Stimulated activated naive CD4-positive, alpha-beta T cell treated with Interleukin-2 at 50 U/mL for 16 hours (primary cell): ENCODE data around the gene POM121.
"Not testable (repeated sequence)": the region's sequence is repeated elsewhere in the genome, so short reads cannot be mapped to it uniquely, and the experiment has no call there.

Experiments
- DNase-seq: peaks from one replicate; lab custom pipeline; 2025; lab: John Stamatoyannopoulos, UW

POM121 gene

DNA sequence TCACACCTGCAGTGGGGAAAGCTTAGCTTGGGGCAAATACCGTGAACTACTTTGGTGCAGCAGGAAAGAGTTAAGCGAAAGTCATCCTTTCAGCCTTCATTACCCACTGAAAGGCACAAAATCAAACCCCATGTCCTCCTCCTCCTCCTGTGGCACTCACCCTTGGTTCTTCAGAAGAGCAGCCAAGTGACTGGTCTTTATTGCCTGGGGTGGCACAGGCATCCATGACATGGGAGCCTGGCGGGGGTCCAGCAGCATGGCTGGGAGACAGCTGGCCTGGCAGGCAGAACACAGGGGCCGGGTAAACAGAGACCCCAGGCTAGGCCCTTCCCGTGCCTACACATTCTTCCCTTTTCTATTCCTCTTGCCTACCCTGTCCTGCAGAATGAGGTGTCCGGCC, 24.8 kb downstream of the POM121 start:
- not testable (repeated sequence) for DNase-seq

GRCh38 chr7:72950432-72950831, 25.5 kb downstream of the POM121 start:
- DNase-seq: not testable (repeated sequence)

DNA sequence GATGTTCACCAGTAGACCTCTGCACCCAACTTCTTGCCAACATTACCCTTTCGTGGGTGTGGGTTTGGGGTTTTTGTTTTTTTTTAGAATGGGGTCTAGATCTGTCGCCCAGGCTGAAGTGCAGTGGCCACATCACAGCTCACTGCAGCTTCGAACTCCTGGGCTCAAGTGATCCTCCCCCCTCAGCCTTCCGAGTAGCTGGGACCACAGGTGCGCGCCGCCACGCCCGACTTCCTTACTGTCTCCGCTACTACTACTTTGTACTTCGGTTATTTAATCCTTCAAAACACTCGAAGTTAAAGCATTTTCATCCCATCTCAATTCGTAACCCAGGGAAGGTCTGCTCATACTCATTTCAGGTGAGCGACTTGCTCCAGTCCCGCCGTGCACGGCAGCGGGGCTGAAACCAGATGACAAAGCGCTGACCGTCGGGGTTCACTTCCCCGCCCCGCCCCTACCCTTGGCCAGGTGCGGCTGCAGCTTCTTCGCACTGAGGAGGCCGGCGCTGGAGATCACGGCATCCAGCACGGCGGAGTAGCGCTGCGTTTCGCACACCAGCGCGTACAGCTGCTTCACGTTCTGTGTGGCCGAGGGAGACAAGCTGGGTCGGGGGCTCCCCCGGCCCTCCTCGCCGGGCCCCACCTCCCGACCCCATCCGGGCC, 29.1 kb downstream of the POM121 start:
- not testable (repeated sequence) for DNase-seq

GRCh38 chr7:72954563-72955198, 29.8 kb downstream of the POM121 start:
- DNase-seq: not testable (repeated sequence)

DNA sequence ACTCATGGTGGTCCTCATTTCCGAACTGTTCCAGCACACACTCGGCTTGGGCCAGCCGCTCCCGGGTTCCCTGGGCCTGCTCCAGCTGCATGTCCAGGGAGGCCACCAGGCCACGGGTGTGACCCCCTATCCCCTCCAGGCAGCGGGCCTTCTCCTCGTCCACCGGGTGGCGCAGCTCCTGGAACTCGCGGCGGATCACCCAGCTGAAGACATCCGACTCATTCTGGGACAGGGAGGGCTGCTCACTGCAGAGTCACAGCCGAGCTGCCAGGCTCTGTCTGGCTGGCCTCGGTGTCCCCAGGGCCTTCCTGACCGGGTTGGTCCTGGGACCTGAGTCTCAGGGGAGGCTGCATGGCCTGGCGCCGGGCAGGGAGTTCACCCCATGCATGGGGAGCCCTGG, 35.1 kb downstream of the POM121 start:
- DNase-seq: not testable (repeated sequence)

DNA sequence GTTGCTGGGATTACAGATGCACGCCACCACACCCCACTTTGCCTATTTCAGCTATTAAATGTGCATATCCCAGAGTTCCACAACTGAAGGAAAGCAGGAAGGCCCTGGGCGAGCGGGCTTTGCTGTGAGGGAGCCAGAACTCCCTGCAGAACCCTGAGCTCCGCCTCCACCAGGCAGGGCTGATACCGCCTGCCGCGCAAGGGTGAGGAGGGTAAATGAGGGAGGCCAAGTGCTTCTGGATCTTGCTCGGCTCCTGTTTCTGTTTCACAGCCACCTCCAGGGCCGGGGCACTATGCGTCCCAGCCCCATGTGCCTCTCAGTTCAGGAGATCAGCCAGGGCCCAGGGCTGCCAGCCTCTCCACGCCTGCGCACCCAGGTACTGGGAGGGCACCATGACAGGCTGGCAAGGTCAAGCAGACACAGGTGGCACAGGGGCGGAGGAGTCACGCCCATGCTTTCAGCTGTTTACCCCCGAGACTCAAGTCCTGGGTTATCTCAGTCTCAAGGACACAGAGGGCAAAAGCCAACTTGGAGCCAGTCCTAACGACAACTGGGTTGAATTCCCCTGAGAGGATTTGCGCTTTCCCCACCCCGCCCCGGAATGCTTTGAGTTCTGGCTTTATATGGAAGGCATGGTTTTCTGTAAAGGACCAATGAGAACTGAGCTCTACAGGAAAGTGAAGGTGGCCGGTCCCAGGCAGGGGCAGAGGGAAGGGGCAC, 35.9 kb downstream of the POM121 start:
- not testable (repeated sequence) for DNase-seq

- DNase-seq: not testable (repeated sequence)
Measured at GRCh38 chr7:72961346-72961650, 36.4 kb downstream of the POM121 start.

DNA sequence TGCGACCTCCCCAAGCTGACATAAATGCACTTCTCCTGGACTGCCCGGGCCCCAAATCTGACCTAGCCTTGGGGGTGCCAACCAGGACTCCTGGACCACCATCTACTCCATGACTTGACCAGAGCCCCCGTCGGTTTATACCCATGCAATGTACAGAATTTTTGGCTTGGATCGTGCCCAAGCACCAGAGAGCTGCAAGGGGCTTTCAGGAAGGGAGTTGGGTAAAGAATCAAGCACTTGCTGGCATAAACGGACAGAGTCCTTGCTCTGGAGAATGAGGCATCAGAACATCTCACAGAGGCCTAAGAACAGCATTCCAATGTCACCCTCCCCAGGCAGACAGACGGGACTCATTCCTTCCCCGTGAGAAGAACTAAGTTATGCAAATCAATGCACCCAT, 38.2 kb downstream of the POM121 start:
- DNase-seq: not testable (repeated sequence)

DNA sequence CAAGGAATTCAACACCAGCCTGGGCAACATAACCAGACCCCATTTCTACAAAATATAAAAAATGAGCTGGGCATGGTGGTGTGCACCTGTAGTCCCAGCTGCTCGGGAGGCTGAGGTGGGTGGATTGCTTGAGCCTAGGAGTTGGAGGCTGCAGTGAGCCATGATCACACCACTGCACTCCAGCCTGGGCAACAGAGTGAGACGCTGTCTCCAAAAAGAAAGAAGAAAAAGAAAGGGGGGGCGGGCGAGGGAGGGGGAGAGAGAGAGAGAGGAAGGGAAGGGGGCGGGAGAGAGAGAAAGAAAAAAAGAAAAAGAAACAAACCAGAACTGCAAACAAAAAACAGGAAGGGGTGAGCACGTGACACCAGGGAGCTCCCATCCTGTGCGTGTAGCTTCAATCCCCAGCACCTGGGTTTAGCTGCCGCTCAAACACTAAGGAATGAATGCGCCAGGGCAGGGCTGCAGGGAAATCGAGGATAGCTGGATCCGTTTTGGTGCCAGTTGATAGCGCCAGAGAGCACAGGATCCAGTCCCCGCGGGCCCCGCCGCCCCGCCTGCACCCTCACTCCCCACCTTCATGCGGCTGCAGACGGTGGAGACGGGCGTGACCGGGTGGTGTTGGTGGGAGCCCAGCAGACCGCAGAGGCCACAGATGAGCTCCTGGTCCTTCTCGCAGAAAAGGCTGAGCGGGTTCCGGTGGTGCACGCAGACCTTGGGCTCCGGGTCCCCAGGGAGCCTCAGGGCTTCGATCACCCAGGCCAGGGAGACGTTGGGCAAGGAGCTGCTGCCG, 40.5 kb downstream of the POM121 start:
- DNase-seq: not testable (repeated sequence)

DNA sequence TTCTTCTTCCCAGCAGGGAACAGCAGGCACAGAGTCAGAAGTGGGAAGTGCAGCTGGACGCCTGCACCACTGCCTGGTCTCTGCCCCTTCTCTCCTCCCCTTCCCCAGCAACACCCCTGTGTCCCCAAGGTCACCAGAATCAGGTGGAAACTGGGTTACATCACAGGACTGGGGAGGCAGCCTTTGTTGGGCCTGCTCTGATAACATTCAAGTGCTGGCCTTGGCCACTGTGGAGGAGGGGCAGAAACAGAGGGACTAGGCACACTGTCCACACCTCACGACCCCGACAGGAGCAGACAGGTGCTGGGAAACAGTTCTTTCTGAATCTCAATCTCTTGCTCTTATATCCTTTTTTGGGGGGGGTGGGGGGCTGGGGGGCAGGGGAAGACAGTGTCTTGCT, 42.0 kb downstream of the POM121 start:
- not testable (repeated sequence) for DNase-seq

GRCh38 chr7:72968980-72969516, 44.2 kb downstream of the POM121 start, which contains the start of gene TRIM74:
TRIM74 (minus strand) TSS chr7:72969466; CDS start chr7:72966157, 3,309 bp downstream.
- not testable (repeated sequence) for DNase-seq

GRCh38 chr7:72969688-72970087, 44.8 kb downstream of the POM121 start:
- DNase-seq: not testable (repeated sequence)

DNA sequence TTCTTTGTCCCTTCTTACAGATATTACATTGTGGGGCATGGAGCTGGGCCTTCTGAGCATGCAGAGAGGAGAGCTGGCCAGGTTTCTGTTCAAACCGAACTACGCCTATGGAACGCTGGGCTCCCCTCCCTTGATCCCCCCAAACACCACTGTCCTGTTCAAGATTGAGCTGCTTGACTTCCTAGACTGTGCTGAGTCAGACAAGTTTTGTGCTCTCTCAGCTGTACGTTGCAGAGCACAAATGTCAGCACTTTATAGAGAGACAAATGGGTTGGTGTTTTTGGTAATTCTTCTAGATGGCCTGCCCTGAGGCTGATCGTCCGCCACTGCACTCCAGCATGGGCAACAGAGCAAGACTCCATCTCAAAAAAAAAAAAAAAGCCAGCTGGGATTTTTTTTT, 46.6 kb downstream of the POM121 start:
- DNase-seq: not testable (repeated sequence)

GRCh38 chr7:72974781-72975180, 49.9 kb downstream of the POM121 start:
- DNase-seq: not testable (repeated sequence)

GRCh38 chr7:72975656-72976286, 50.9 kb downstream of the POM121 start:
- DNase-seq: not testable (repeated sequence)

- DNase-seq: not testable (repeated sequence)
Measured at GRCh38 chr7:72976434-72976833, 51.5 kb downstream of the POM121 start.

- DNase-seq: not testable (repeated sequence)
Measured at GRCh38 chr7:72980382-72980781, 55.5 kb downstream of the POM121 start.

- DNase-seq: not testable (repeated sequence)
Measured at GRCh38 chr7:72982084-72982483, 57.2 kb downstream of the POM121 start.

DNA sequence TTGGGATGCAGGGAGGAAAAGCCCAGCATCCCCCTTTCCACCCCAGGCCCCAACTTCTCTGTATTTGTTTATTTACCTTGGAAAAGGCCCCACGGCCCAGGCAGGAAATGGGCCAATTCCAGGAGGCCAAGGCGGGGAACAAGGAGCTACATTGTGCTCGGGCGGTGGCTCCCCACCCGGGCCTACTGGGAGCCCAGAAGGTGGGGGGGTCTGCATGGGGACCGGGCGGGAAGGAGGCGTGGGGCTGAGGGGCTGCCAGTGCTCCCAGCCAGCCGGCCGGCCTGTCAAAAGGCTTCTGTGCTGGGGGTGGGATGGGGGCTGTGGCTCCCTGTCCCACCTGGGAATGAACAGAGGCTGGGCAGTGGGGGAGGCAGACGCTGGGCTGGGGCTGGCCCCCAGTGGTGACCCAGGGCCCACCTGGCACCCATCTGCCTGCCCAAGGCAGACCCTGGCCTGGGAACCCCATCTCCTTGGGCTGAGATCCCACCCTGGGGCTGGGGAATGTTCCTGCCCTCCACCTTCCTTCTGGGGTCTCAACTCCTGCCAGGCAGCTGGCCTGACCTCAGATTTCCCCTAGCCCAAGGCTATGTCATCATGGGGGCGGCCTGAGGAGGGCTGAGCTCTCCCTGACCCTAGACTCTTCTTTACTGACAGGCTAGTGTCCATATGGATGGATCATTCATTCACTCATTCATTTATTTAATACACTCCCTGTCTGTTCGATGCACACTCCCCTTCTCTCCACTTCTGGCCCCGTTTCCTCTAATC, 65.4 kb downstream of the POM121 start:
- DNase-seq: not testable (repeated sequence)

DNA sequence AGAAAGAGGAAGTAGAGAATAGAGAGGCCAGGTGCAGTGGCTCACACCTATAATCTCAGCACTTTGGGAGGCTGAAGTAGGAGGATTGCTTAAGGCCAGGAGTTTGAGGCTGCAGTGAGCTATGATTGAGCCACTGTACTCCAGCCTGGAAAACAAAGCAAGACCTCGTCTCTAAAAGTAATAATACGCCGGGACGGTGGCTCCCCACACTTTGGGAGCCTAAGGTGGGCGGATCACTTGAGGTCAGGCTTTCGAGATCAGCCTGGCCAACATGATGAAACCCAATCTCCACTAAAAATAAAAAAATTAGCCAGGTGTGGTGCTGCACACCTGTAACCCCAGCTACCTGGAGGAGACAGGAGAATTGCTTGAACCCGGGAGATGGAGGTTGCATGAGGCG, 70.6 kb downstream of the POM121 start:
- not testable (repeated sequence) for DNase-seq

DNA sequence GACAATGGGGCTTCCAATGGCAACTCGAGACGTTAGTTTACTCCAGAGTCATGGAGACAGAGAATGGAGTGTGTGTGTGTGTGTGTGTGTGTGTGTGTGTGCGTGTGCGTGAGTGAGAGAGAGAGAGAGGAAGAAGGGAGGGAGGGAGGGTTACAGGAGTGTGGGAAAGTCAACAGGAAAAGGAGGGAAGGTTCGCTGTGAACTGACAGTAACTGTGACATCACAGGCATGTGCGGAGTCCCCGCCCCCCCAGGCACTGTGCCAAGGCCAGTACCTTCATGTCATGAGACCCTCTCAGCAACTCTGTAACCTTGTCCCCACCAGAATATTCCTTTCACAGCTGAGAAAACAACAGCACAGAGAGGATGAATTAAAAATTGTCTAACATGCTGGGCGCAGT, 72.6 kb downstream of the POM121 start:
- not testable (repeated sequence) for DNase-seq
